Liver (tissue), 3 donors: Measurements from ENCODE around the gene SERPINA3.

Experiments
- CTCF ChIP-seq: fragments of 150-350 bp; IDR thresholded peaks from 2 replicates; pipeline ENCODE4 v1.5.1; 2017; ENCODE audit warnings: improper control_type of control experiment, low read depth, low read length; ENCODE audit not compliant: missing input control
- EGR1 ChIP-seq, 2 donors: IDR thresholded peaks; 2 replicates each; pipeline ENCODE4 v1.6.1; 2016 to 2018; ENCODE audit warnings: antibody characterized with exemption in 2 of 2, low read depth in 2 of 2
- FOXA1 ChIP-seq: IDR thresholded peaks from 2 replicates; pipeline ENCODE4 v1.6.1; 2016; ENCODE audit warnings: antibody characterized with exemption
- FOXA2 ChIP-seq: IDR thresholded peaks from 2 replicates; pipeline ENCODE4 v1.6.1; 2016; ENCODE audit warnings: antibody characterized with exemption
- REST ChIP-seq: IDR thresholded peaks from 2 replicates; pipeline ENCODE4 v1.6.1; 2016; ENCODE audit warnings: antibody characterized with exemption, mild to moderate bottlenecking
- RXRA ChIP-seq, 2 donors: IDR thresholded peaks; 2 replicates each; pipeline ENCODE4 v1.6.1; 2017 to 2018; ENCODE audit warnings: antibody characterized with exemption in 2 of 2, mild to moderate bottlenecking in 1 of 2
- SP1 ChIP-seq: IDR thresholded peaks from 2 replicates; pipeline ENCODE4 v1.6.1; 2018; ENCODE audit warnings: antibody characterized with exemption, mild to moderate bottlenecking
- TF ChIP-seq, protein P1 (sequence below): IDR thresholded peaks from 2 replicates; pipeline ENCODE4 v1.6.1; 2016; ENCODE audit warnings: antibody characterized with exemption
- donor health status: healthy.
- donor health status: healthy.

- TF ChIP-seq EGR1 (IDR thresholded peaks at IDR 0.05; ENCODE audit: low read depth in 2 of 2): no peak
- no peak for TF ChIP-seq FOXA2
- TF ChIP-seq CTCF: no peak
- no peak for TF ChIP-seq REST
- TF ChIP-seq SP1: no peak
- TF ChIP-seq FOXA1: no peak
- TF ChIP-seq, protein P1, sequence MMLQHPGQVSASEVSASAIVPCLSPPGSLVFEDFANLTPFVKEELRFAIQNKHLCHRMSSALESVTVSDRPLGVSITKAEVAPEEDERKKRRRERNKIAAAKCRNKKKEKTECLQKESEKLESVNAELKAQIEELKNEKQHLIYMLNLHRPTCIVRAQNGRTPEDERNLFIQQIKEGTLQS: no peak
- no peak for TF ChIP-seq RXRA (IDR thresholded peaks at IDR 0.05)
Measured at GRCh38 chr14:94617366-94617941, 5.3 kb downstream of the SERPINA3 start.
